ENCODE results near the gene SIN3B. TPM values are rescaled to one million over a fixed set of nuclear protein-coding genes. Genes with fewer than 3 reads are reported as not detected.

SIN3B gene
- total and polyA plus RNA-seq, 5 donors, result 22.6 to 35.4 (median 28.3) TPM

GRCh38 chr19:16850133-16850532 lies 20.9 kb downstream of the SIN3B start:
- H3K27ac ChIP-seq (ENCODE audit: low read length), result no peak overlapping the region
- H3K4me1 ChIP-seq (ENCODE audit: control insufficient read depth, insufficient read depth, low read length), result no peaks in the 10 kb centered on the region
- intact Hi-C loops (cut with DNase I), result no loop called here
- H3K4me3 ChIP-seq (ENCODE audit: low read length), result no peak overlapping the region
- no peaks in the 10 kb centered on the region for H3K9me3 ChIP-seq (ENCODE audit: control insufficient read depth, low read length)
- no peaks in the 10 kb centered on the region for H3K27me3 ChIP-seq (ENCODE audit: control insufficient read depth, insufficient read depth)
- WGBS, result 96% methylated on average over 4 of the region's 4 CpGs
- no peak for DNase-seq
- ATAC-seq, result no peak

GRCh38 chr19:16851031-16851712 lies 22.0 kb downstream of the SIN3B start:
- no peak for ATAC-seq
- intact Hi-C loops (cut with DNase I), result no loop called here
- H3K27me3 ChIP-seq (ENCODE audit: control insufficient read depth, insufficient read depth), result no peaks in the 10 kb centered on the region
- no peak overlapping the region for H3K27ac ChIP-seq (ENCODE audit: low read length)
- no peak overlapping the region for H3K4me3 ChIP-seq (ENCODE audit: low read length)
- H3K4me1 ChIP-seq (ENCODE audit: control insufficient read depth, insufficient read depth, low read length), result no peaks in the 10 kb centered on the region
- DNase-seq, result peak in 1 of 3 donors; percentile 41
- 93% methylated on average over 33 of the region's 33 CpGs for WGBS
- H3K9me3 ChIP-seq (ENCODE audit: control insufficient read depth, low read length), result no peaks in the 10 kb centered on the region

- Histone ChIP-seq H3K4me1 (ENCODE audit: control insufficient read depth, insufficient read depth, low read length) (no peaks in the 10 kb centered on the region), H3K27ac (ENCODE audit: low read length) (no peak overlapping the region), H3K4me3 (ENCODE audit: low read length) (no peak overlapping the region), H3K9me3 (ENCODE audit: control insufficient read depth, low read length) (no peaks in the 10 kb centered on the region), H3K27me3 (ENCODE audit: control insufficient read depth, insufficient read depth) (no peaks in the 10 kb centered on the region)
- peak in 1 of 3 donors; percentile 16 for DNase-seq
- no peak for ATAC-seq
- 95% methylated on average over 7 of the region's 7 CpGs for WGBS
- intact Hi-C loops (cut with DNase I), result no loop called here
These were observed 23.9 kb downstream of the SIN3B start for GRCh38 chr19:16853066-16853465.

GRCh38 chr19:16856091-16856490 lies 26.9 kb downstream of the SIN3B start:
- ATAC-seq, result no peak
- WGBS, result 91% methylated on average over 9 of the region's 9 CpGs
- intact Hi-C loops (cut with DNase I), result no loop called here
- Histone ChIP-seq H3K4me3 (ENCODE audit: low read length) (no peak overlapping the region), H3K4me1 (ENCODE audit: control insufficient read depth, insufficient read depth, low read length) (no peaks in the 10 kb centered on the region), H3K27ac (ENCODE audit: low read length) (no peak overlapping the region), H3K27me3 (ENCODE audit: control insufficient read depth, insufficient read depth) (no peaks in the 10 kb centered on the region), H3K9me3 (ENCODE audit: control insufficient read depth, low read length) (no peaks in the 10 kb centered on the region)
- peak in 2 of 3 donors; percentile 14 to 16 for DNase-seq

GRCh38 chr19:16859626-16860025 lies 30.4 kb downstream of the SIN3B start:
- ATAC-seq (peak in 1 of 2 donors; percentile 18), DNase-seq (peak in 1 of 3 donors; percentile 10)
- Histone ChIP-seq H3K27ac (ENCODE audit: low read length) (no peak overlapping the region), H3K4me1 (ENCODE audit: control insufficient read depth, insufficient read depth, low read length) (no peaks in the 10 kb centered on the region), H3K4me3 (ENCODE audit: low read length) (no peak overlapping the region), H3K27me3 (ENCODE audit: control insufficient read depth, insufficient read depth) (no peaks in the 10 kb centered on the region), H3K9me3 (ENCODE audit: control insufficient read depth, low read length) (no peaks in the 10 kb centered on the region)
- 94% methylated on average over 7 of the region's 7 CpGs for WGBS
- intact Hi-C loops (cut with DNase I), result no loop called here

GRCh38 chr19:16860118-16860517 lies 30.9 kb downstream of the SIN3B start:
- intact Hi-C loops (cut with DNase I), result no loop called here
- ATAC-seq (no peak), DNase-seq (peak in 1 of 3 donors; percentile 11)
- Histone ChIP-seq H3K27ac (ENCODE audit: low read length) (no peak overlapping the region), H3K9me3 (ENCODE audit: control insufficient read depth, low read length) (no peaks in the 10 kb centered on the region), H3K4me1 (ENCODE audit: control insufficient read depth, insufficient read depth, low read length) (no peaks in the 10 kb centered on the region), H3K27me3 (ENCODE audit: control insufficient read depth, insufficient read depth) (no peaks in the 10 kb centered on the region), H3K4me3 (ENCODE audit: low read length) (no peak overlapping the region)
- WGBS, result 94% methylated on average over 20 of the region's 20 CpGs

GRCh38 chr19:16861011-16861410 lies 31.8 kb downstream of the SIN3B start:
- Histone ChIP-seq H3K4me1 (ENCODE audit: control insufficient read depth, insufficient read depth, low read length) (no peaks in the 10 kb centered on the region), H3K4me3 (ENCODE audit: low read length) (no peak overlapping the region), H3K27me3 (ENCODE audit: control insufficient read depth, insufficient read depth) (no peaks in the 10 kb centered on the region), H3K27ac (ENCODE audit: low read length) (no peak overlapping the region), H3K9me3 (ENCODE audit: control insufficient read depth, low read length) (no peaks in the 10 kb centered on the region)
- intact Hi-C loops (cut with DNase I), result no loop called here
- DNase-seq, result peak in 1 of 3 donors; percentile 10
- ATAC-seq, result no peak
- 96% methylated on average over 3 of the region's 3 CpGs for WGBS

- ATAC-seq (no peak), DNase-seq (peak in 1 of 3 donors; percentile 15)
- Histone ChIP-seq H3K27me3 (ENCODE audit: control insufficient read depth, insufficient read depth) (no peaks in the 10 kb centered on the region), H3K9me3 (ENCODE audit: control insufficient read depth, low read length) (no peaks in the 10 kb centered on the region), H3K27ac (ENCODE audit: low read length) (no peak overlapping the region), H3K4me1 (ENCODE audit: control insufficient read depth, insufficient read depth, low read length) (no peaks in the 10 kb centered on the region), H3K4me3 (ENCODE audit: low read length) (no peak overlapping the region)
- intact Hi-C loops (cut with DNase I), result no loop called here
- 92% methylated on average over 5 of the region's 5 CpGs for WGBS
These were observed 32.6 kb downstream of the SIN3B start for GRCh38 chr19:16861834-16862233.

- DNase-seq (peak in 2 of 3 donors; percentile 11 to 15), ATAC-seq (no peak)
- Histone ChIP-seq H3K27ac (ENCODE audit: low read length) (no peak overlapping the region), H3K4me3 (ENCODE audit: low read length) (no peak overlapping the region), H3K27me3 (ENCODE audit: control insufficient read depth, insufficient read depth) (no peaks in the 10 kb centered on the region), H3K4me1 (ENCODE audit: control insufficient read depth, insufficient read depth, low read length) (no peaks in the 10 kb centered on the region), H3K9me3 (ENCODE audit: control insufficient read depth, low read length) (no peaks in the 10 kb centered on the region)
- intact Hi-C loops (cut with DNase I), result no loop called here
- 86% methylated on average over 10 of the region's 10 CpGs for WGBS
These were observed 33.7 kb downstream of the SIN3B start for GRCh38 chr19:16862826-16863415.

GRCh38 chr19:16867211-16867610 lies 38.0 kb downstream of the SIN3B start:
- no peak overlapping the region for H3K4me3 ChIP-seq (ENCODE audit: low read length)
- intact Hi-C loops (cut with DNase I), result no loop called here
- WGBS, result 79% methylated on average over 10 of the region's 10 CpGs
- H3K27ac ChIP-seq (ENCODE audit: low read length), result no peak overlapping the region
- no peaks in the 10 kb centered on the region for H3K9me3 ChIP-seq (ENCODE audit: control insufficient read depth, low read length)
- peak; percentile 32 to 50 for ATAC-seq
- peak; percentile 49 to 82 (median 76) for DNase-seq
- H3K4me1 ChIP-seq (ENCODE audit: control insufficient read depth, insufficient read depth, low read length), result no peaks in the 10 kb centered on the region
- no peaks in the 10 kb centered on the region for H3K27me3 ChIP-seq (ENCODE audit: control insufficient read depth, insufficient read depth)

- intact Hi-C loops (cut with DNase I), result no loop called here
- ATAC-seq, result no peak
- 93% methylated on average over 20 of the region's 20 CpGs for WGBS
These were observed 39.4 kb downstream of the SIN3B start for GRCh38 chr19:16868423-16869130.

More at GRCh38 chr19:16868423-16869130, 39.4 kb downstream of the SIN3B start:
- Histone ChIP-seq H3K4me3 (ENCODE audit: low read length) (no peak overlapping the region), H3K27ac (ENCODE audit: low read length) (no peak overlapping the region), H3K9me3 (ENCODE audit: control insufficient read depth, low read length) (no peaks in the 10 kb centered on the region), H3K4me1 (ENCODE audit: control insufficient read depth, insufficient read depth, low read length) (no peaks in the 10 kb centered on the region), H3K27me3 (ENCODE audit: control insufficient read depth, insufficient read depth) (no peaks in the 10 kb centered on the region)
- peak in 2 of 3 donors; percentile 35 to 53 for DNase-seq

Measured in right cardiac atrium (tissue), 5 donors.